ENCODE results near the gene DCDC2B. TPM values are rescaled to one million over a fixed set of nuclear protein-coding genes. Genes with fewer than 3 reads are reported as not detected.

DCDC2B gene
- total RNA-seq, 4 donors from 2014 or later: not detected

DNA sequence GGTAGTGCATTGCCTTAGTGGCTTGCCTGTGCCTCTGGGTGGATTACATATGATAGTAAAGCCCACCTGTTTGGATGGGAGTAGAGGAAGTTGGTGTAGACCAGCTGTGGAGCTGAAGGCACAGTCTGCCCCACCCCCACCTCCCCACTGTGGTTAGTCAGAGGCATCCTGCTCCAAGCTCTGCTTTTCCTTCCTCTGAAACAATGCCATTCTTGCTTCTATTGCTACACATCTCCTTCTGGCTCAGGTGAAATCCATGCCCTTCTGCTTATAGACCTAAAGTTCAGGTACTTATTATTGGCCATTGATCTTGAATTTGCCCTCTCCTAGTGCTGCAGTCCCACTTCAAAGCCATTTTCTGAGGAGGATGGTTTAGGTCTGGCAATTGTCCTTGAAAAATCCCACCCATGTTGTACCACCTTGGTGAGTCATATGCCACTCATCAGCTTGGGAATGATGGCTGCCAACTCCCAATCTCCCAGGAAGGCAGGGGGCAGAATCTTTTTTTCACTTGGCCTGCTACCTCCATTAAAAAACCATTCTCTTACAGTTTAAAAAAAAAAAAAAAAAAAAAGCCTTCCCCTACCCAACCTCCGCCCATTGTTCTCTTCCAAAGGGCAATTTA, 36.2 kb upstream of the DCDC2B start:
- Histone ChIP-seq H3K36me3 (peaks cover 0 to 73% (median 28%) of the 10 kb centered on the region in 3 donors), H3K4me3 (no peak overlapping the region), H3K27me3 (no peaks in the 10 kb centered on the region), H3K27ac (no peak overlapping the region), H3K4me1 (no peaks in the 10 kb centered on the region), H3K9me3 (no peaks in the 10 kb centered on the region)
- no peak for DNase-seq (ENCODE audit: low spot score in 2 of 2)
- 98 to 100% methylated on average over 1 of the region's 1 CpG for WGBS, 2 donors
- TF ChIP-seq POLR2A (IDR thresholded peaks at IDR 0.05): no peak
- TF ChIP-seq, protein P1, sequence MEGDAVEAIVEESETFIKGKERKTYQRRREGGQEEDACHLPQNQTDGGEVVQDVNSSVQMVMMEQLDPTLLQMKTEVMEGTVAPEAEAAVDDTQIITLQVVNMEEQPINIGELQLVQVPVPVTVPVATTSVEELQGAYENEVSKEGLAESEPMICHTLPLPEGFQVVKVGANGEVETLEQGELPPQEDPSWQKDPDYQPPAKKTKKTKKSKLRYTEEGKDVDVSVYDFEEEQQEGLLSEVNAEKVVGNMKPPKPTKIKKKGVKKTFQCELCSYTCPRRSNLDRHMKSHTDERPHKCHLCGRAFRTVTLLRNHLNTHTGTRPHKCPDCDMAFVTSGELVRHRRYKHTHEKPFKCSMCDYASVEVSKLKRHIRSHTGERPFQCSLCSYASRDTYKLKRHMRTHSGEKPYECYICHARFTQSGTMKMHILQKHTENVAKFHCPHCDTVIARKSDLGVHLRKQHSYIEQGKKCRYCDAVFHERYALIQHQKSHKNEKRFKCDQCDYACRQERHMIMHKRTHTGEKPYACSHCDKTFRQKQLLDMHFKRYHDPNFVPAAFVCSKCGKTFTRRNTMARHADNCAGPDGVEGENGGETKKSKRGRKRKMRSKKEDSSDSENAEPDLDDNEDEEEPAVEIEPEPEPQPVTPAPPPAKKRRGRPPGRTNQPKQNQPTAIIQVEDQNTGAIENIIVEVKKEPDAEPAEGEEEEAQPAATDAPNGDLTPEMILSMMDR (IDR thresholded peaks at IDR 0.05): no peak
- TF ChIP-seq EP300 (IDR thresholded peaks at IDR 0.05): no peak

DNA sequence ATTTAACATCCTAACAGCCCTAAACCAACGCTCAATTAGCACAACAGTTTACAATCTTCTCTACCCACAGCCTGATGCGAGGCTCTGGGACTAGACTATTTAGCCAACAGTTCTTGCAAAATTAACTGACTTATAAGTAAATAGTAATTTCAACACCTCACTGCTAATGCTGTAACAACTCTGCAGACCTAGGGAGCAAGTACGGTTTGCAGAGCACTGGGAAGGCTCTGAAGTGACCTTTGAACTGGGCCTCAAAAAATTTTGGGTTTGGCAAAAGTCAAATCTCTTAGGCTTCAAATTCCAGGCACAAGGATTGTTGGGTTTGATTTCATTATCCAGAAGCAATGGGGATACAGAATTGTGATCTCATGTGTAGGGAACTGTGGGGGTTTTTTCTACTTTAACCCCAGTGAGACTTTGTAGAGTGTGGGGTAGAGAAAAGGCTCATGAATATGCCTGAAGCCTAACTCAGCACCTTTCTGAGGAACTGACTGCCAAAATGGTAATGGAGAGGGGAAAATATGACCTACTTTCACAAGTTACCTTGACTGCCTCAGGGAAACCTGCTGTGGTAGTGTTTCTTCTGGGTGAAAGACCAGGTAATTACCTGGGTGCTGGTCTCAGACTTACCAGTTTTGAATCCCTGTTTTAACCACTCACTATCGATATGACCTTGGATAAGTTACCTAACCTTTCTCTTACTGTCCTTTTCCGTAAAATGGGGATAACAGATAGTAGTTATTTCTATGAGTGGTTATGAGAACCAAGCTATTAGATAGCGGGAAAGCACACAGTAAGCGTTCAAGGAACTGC, 30.3 kb upstream of the DCDC2B start:
- no peak for DNase-seq (ENCODE audit: low spot score in 2 of 2)
- Histone ChIP-seq H3K9me3 (no peaks in the 10 kb centered on the region), H3K36me3 (peaks cover 0 to 37% (median 4%) of the 10 kb centered on the region in 3 donors), H3K4me3 (peak overlapping the region in 2 of 4 donors; percentile 75 to 77), H3K27me3 (no peaks in the 10 kb centered on the region), H3K4me1 (peaks cover 2 to 37% (median 26%) of the 10 kb centered on the region in 4 donors), H3K27ac (peak overlapping the region; percentile 87 to 97 (median 94))
- no peak for TF ChIP-seq POLR2A (IDR thresholded peaks at IDR 0.05)
- TF ChIP-seq, protein P1 (IDR thresholded peaks at IDR 0.05): no peak
- no peak for TF ChIP-seq EP300 (IDR thresholded peaks at IDR 0.05)
- 79 to 86% methylated on average over 7 of the region's 7 CpGs for WGBS, 2 donors

DNA sequence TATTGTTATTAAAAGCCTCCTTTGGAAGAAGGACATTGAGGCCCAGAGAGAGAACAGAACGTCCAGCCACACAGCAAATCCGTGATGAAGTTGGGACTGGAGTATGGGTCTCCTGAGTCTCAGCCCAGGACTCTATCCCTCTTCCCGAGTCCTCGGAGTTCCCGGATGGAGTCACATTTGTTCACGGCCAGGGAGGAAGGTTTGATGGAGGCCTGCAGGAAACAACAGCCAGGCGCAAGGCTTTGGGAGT, 29.8 kb upstream of the DCDC2B start:
- 10% methylated on average over 7 of the region's 7 CpGs for WGBS, 2 donors
- H3K27ac ChIP-seq: peak overlapping the region; percentile 87 to 97 (median 94)
- H3K4me1 ChIP-seq: peaks cover 2 to 43% (median 27%) of the 10 kb centered on the region in 4 donors
- H3K4me3 ChIP-seq: peak overlapping the region; percentile 75 to 82 (median 80)
- no peaks in the 10 kb centered on the region for H3K27me3 ChIP-seq
- TF ChIP-seq EP300 (IDR thresholded peaks at IDR 0.05): no peak
- no peak for TF ChIP-seq POLR2A (IDR thresholded peaks at IDR 0.05)
- TF ChIP-seq, protein P1 (IDR thresholded peaks at IDR 0.05): no peak
- H3K36me3 ChIP-seq: peaks cover 0 to 38% (median 4%) of the 10 kb centered on the region in 3 donors
- H3K9me3 ChIP-seq: no peaks in the 10 kb centered on the region
- no peak for DNase-seq (ENCODE audit: low spot score in 2 of 2)

DNA sequence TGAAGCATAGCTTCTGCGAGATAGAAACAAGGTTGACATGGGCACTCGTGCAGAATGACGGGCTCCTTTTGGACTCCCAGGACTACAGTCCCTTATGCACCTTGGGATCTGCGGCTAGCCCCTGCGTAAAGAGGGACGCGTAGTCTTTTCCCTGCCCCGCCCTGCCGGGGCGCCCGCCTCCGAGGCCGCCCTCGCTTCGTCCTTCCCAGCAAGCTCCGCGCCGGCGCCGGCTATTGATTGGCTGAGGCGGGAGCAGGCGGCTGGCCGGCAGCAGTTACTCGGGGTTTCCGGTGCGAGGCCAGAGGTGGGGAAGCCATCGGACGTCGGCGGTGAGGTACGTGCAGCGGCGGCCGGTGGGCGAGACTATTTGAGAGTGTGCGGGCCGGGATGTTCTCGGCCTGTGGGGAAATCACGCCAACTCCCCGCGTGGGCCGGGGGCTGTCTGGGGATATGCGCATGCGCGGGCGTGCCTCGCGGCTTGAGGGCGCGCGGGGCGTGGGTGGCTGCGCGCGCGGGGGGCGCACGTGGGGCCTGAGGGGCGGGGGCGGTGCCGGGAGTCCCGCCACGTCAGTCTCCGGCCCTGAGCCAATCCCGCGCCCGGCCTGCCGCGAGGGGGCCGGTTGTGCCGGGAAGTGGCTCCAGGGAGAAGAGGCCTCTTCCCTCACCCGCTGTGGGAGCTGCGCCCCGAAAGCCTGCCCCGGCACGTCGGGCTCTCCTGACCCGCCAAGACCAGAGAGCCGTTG, 29.3 kb upstream of the DCDC2B start, which contains the start of gene TXLNA:
Gene TXLNA, plus strand, starts transcription at position 233 of the 743 bp plus-strand sequence. CDS start 671 bp downstream, outside the sequence.
- Histone ChIP-seq H3K9me3 (no peaks in the 10 kb centered on the region), H3K4me1 (peaks cover 2 to 48% (median 28%) of the 10 kb centered on the region in 4 donors), H3K27ac (peak within 1 kb of the TSS; percentile 87 to 97 (median 94)), H3K36me3 (peaks cover 0 to 38% (median 4%) of the 10 kb centered on the region in 3 donors), H3K4me3 (peak within 1 kb of the TSS; percentile 75 to 82 (median 80)), H3K27me3 (no peaks in the 10 kb centered on the region)
- WGBS, 2 donors: 0 to 1% methylated on average over 13 to 54 of the region's 79 CpGs
- TF ChIP-seq, protein P1 (IDR thresholded peaks at IDR 0.05): peak in 2 of 5 experiments; percentile 45 to 46
- TF ChIP-seq EP300 (IDR thresholded peaks at IDR 0.05) (peak; percentile 78 to 89), POLR2A (IDR thresholded peaks at IDR 0.05) (peak; percentile 50 to 56)
- peak; percentile 92 for DNase-seq (ENCODE audit: low spot score in 2 of 2)

Data from tibial nerve (tissue), 4 donors.